Frontal cortex (tissue), 4 donors: ENCODE results near the gene MYT1. TPM values are rescaled to one million over a fixed set of nuclear protein-coding genes. Genes with fewer than 3 reads are reported as not detected.
"Not testable (repeated sequence)": the region's sequence is repeated elsewhere in the genome, so short reads cannot be mapped to it uniquely, and the experiment has no call there.

Experiments
- DNase-seq, 2 donors: peaks; one replicate each; pipeline ENCODE4 v3.0.0; 2012; ENCODE audit warnings: low spot score in 2 of 2
- FAIRE-seq: peaks from 2 replicates; lab custom pipeline; 2012; peaks lifted over from hg19 to GRCh38; lab: Jason Lieb, UNC
- total RNA-seq: library from RNA; depleted of rRNA; stranded (reverse); fragments of >200 nt; gene quantifications from one replicate; pipeline ENCODE4 v1.2.3, GENCODE V29; 2014
- donor health status: control.
- donor health status: control.
- donor health status: control.

Gene MYT1
- total RNA-seq: 6.9 TPM

DNA sequence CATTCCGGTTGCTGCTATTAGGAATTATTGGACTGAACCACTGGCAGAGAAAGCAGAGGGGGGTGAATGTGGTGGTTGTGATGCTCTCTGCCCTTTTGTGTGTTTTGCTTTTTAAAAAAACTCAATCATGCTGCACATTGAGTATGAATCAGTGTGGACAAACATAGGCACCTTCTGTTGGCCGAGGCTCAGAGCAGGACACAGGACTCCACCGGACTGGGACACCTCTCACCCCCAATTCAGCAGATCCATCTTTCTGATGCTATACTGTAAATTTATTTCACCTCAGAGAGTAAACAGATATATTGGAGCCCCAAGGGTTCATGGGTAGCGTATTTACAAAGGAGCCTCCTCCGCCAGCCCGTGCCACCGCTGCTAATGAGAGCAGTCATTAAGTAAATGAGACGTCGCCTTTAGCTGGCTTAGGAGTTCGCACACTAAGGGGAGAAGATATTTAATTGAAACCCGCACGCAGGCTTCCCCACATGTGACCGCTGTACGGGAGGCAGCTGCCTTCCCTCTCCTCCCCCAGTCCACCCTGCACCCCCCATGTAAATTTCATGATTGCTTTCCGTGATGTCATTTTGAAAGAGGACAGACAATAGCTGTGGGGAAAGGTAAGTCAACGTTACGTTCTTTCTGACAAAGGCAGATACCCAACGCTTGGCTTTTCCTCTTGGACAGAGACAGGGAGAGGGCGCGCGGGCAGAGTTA, at the start of gene MYT1:
Gene MYT1 (plus strand): TSS at position 330 of the 714 bp plus-strand sequence. CDS start 34,410 bp downstream, outside the sequence.
- no peak for DNase-seq
- no peak for FAIRE-seq

DNA sequence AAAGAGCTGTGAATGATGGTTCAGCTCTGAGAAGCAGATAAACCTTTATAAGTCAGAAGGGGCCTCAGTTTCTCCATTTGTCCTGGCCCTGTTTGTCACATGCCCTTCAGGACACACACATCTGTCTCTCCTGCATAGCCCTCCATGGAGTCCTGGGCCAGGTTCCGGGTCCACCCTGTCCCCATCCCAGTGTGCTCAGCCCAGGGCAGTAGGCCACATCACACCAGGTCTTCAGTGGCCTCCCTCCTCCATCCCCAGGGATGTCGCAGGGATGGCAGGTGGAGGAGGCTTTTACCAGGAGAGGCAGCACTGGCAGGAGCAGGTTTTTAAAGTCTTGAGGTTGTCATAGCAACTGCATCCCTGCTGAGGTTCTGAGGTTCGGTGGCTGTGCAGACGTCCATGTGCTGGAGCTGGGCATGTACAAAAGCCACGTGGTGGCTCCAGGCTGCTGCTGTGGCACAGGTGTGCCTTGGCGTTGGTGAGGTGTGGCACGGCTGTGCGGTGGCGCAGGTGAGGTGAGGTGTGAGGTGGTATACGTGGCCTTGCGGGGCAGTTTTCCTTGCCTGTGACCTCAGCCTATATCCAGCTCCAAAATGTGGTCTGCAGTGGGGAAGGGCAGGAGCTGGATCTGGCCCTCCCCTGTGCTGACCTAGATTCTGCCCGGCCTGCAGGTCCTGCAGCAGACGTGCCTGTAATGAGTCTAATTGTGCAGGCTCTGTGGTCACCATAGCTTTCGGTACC, 48.9 kb upstream of the MYT1 start:
- DNase-seq (peak in 1 of 2 donors; percentile 19), FAIRE-seq (no peak)

DNA sequence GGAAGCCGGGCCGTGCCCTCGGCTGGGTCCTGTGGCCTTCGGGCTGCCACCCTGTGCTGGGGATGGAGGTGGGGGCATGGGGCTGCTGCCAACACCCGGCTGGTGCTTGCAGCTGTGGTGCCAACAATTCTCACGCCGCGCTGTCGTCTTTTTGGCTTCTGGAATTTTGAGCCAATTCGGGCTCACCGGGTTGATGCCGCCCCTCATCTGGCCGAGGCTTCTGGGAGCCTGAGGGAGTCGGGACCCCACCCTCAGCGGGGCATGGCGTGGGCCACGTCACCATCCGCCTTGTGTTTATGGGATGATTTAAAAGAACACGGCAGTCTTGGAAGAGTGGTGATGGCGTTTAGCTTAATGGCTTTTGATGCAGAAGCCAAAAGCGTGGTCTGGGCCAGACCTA, 48.2 kb upstream of the MYT1 start:
- peak in 1 of 2 donors; percentile 8 for DNase-seq
- no peak for FAIRE-seq

DNA sequence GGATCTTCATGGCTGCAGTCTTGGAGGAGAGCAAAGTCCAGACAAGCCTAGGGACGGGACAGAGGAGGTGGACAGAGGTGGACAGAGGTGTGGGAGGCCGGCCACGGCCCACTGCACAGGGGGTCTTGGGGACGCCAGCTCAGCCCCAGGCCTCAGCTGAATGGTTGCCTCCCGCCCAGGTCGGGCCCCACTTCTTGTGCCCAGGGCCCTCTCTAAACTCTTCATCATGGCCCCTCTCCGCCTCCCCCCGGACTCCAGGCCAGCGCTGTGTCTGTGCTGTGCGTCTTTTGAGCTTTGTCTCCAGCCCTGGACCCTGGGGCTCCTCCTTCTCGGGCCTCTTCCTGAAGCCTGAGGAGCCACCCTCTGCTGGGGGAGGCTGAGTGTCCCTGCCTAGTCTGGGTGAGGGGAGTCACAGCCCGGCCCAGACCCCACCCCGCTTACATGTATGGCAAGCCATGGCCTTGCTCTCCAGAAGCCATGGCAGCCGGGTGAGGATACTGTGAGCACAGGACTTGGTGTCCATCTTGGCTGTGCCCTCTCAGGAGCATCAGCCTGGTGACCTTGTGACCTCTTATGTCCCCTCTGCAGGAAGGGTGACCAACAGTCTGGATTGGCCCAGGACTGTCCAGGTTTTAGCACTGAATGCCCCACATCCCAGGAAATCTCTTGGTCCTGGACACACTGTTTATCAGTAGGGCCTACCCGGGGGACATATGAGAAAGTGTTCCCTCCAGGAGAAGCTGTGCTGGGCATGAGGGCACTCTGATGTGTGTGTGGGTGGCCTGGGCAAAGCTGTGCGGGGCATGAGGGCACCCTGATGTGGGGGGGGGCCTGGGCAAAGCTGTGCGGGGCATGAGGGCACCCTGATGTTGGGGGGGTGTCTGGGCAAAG, 47.5 kb upstream of the MYT1 start:
- FAIRE-seq (no peak), DNase-seq (no peak)

DNA sequence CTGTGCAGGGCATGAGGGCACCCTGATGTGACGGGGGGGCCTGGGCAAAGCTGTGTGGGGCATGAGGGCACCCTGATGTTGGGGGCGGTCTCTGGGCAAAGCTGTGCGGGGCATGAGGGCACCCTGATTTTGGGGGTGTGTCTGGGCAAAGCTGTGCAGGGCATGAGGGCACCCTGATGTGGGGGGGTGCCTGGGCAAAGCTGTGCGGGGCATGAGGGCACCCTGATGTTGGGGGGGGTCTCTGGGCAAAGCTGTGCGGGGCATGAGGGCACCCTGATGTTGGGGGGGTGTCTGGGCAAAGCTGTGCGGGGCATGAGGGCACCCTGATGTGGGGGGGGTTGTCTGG, 46.8 kb upstream of the MYT1 start:
- FAIRE-seq: not testable (repeated sequence)

DNA sequence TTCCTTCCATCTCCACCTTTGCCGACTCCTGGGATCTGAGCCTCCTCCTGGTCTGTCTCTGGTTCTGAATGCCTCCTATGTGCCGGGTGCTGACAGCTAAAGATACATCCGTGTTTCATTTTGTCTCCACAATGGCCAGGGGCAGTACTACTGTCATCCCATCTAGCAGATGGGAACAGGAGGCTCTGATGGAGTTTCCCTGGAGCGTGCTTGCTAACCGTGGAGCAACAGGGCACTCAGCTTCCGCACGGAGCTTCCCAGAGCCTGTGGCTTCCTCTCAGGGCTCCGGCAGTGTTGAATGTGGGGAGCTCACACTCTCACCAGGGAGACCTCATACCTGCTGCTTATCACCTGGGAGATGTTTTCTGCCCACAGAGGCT, 45.0 kb upstream of the MYT1 start:
- DNase-seq (no peak), FAIRE-seq (no peak)

More for the DNA sequence above, 46.8 kb upstream of the MYT1 start:
- not testable (repeated sequence) for DNase-seq

DNA sequence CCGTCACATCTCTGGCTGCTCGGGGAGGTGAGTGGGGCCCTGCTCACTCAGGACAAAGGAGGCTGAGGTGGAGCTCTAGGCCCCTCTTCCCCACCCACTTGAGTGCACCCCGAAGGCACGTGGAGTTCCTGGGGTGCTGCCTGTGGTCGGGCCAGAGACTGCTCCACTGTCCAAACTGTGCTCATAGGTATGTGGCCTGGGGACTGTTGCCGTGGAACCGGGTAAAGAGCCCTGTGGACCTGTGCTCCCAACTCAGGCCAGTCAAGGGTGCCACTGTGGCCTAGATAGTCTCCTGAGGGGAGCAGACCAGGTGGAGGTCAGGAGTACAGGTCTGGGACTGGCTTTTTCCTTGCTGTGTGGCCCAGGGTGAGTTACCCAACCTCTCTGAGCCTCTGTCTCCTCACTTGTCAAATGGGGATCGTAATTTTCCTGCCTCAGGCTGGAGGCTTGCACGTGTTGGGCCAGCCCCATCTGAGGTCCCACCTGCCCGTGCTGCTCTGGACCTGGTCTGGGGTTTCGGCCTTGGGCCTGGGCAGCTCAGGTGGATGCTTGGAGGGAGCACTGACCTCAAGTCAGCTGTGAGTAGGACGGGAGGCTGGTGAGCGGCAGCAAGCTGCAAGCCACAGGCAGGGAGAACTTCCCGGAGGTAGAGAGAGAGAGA, 44.4 kb upstream of the MYT1 start:
- FAIRE-seq: no peak

DNA sequence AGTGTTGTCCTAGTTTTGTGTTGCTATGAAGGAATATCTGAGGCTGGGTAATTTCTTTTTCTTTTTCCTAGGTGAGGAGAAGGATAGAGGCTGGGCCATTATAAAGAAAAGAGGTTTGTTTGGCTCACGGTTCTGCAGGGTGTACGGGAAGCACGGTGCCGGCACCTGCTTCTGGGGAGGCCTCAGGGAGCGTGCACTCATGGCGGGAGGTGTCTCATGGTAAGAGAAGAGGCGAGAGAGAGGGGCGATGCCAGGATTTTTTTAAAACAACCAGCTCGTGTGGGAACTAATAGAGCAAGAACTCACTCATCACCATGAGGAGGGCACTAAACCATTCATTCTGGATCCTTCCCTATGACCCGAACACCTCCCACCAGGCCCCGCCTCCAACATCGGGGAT, 42.7 kb upstream of the MYT1 start:
- DNase-seq (no peak), FAIRE-seq (no peak)

More for the DNA sequence above, 44.4 kb upstream of the MYT1 start:
- no peak for DNase-seq

DNA sequence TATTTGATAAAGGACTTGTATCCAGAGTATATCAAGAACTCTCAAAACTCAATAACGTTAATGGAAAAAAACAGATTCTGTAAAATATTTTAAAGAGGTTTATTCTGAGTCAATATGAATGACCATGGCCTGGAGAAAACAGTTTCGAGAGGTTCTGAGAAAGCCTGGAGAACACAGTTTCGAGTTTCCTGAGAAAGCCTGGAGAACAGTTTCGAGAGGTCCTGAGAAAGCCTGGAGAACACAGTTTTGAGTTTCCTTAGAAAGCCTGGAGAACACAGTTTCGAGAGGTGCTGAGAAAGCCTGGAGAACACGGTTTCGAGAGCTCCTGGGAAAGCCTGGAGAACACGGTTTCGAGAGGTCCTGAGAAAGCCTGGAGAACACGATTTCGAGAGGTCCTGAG, 41.3 kb upstream of the MYT1 start:
- not testable (repeated sequence) for FAIRE-seq, DNase-seq

DNA sequence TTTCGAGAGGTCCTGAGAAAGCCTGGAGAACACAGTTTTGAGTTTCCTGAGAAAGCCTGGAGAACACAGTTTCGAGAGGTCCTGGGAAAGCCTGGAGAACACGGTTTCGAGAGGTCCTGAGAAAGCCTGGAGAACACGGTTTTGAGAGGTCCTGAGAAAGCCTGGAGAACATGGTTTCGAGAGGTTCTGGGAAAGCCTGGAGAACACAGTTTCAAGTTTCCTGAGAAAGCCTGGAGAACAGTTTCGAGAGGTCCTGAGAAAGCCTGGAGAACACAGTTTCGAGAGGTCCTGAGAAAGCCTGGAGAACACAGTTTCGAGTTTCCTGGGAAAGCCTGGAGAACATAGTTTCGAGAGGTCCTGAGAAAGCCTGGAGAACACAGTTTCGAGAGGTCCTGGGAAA, 40.7 kb upstream of the MYT1 start:
- DNase-seq, FAIRE-seq: not testable (repeated sequence)

DNA sequence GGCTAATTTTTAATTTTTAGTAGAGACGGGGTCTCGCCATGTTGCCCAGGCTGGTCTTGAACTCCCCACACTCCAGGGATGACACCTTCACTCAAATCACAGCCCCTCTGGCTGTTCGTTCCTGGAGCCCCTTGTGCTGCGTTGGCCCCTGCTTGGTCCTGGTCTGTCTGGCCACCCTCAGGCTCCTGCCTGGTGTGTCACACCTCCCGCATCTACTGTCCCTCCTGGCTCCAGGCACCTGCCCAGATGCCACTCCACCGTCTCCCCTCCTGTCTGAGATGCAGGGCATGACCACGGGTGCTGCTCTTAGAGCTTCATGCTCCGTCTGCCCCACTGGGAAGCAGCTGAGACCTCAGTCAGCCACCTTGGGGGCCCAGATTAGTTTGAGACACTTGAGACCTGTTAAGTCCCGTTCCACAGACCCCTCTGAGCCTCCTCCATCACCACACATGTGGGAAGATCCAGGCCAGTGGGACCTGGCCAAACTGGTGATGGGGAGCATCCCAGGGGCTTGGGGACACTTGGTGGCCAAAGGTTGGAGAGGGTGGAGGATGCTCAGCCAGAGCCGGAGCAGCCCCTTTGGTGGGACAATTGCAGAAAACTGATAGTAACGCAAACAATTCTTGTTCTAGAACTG, 35.0 kb upstream of the MYT1 start:
- DNase-seq (no peak), FAIRE-seq (no peak)

DNA sequence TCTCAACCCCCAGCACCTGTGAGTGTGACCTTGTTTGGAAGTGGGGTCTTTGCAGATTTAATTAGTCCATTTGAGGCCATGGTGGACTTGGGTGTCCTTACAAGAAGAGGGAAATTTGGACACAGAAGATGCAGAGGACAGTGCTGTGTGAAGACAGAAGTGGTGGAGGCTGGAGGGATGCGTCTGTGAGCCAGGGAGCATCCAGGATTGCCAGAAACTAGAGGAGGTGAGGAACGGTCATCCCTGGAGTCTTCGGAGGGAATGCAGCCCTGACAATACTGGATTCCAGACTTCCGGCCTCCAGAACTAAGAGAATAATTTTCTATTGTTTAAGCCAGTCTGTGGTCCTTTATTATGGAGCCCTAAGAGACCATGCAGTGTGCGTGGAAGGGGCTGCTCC, 34.0 kb upstream of the MYT1 start:
- FAIRE-seq (no peak), DNase-seq (no peak)

DNA sequence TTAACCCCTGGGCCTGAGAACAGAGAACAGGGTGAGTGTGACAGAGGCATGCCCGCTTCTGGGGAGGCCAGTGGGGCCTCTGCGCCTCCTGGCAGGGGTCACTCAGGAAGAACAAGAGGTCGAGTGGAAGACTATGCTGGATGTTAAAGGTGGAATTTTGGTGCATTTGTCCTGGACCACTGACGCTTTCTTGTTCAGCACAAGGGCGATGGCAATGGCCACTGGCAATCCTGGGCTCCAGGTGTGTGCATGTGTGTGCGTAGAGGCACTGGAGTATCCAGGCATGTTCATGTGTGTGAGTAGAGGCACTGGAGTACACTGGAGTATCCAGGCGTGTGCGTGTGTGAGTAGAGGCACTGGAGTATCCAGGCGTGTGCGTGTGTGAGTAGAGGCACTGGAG, 33.4 kb upstream of the MYT1 start:
- no peak for DNase-seq
- no peak for FAIRE-seq

DNA sequence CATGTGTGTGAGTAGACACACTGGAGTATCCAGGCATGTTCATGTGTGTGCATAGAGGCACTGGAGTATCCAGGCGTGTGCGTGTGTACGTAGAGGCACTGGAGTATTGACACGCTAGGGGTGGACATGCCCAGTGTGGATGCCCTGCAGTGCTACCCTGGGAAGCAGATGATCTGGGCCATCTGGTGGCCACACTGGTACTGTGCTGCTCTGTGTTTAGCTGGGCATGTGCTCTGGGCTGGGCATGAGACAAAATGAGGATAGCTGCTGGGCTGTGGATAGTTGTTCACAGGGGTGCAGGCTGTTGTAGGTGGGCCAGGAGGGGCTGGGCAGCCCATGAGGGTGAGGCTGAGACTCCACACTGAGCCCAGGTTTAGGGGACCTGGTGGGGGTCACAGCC, 32.8 kb upstream of the MYT1 start:
- FAIRE-seq: no peak

DNA sequence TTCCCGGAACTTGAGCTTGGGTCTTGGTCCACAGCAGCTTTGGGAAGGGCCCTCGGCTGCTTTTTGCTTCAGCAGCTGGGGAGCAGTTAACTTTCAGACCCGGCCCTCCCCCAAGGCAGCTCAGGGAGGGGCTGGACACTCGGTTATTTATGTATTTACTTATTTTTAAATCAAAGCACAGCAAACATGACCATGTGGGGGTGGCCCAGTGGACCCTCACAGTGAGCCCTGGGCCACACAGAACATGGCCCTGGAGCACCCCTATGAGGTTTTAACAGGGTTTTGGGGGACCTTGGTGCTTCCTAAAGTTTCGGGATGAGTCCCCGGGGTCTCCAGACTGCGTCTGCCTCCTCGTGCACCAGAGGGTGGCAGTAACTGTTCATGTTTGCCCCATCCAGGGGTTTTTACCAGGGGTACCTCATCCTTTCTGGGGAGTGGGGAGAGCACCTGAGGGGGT, 30.3 kb upstream of the MYT1 start:
- no peak for FAIRE-seq

More for the DNA sequence above, 32.8 kb upstream of the MYT1 start:
- DNase-seq: no peak

DNA sequence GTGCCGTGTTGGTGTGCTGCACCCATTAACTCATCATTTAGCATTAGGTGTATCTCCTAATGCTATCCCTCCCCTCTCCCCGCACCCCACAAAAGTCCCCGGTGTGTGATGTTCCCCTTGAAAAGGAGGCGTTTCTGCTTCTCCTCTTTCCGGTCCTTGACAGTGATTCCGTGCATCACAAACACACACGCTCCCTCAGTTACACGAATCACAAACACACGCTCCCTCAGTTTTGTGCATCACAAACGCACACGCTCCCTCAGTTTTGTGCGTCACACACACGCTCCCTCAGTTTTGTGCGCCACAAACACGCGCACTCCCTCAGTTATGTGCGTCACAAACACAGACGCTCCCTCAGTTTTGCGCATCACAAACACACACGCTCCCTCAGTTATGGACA, 29.5 kb upstream of the MYT1 start:
- DNase-seq, FAIRE-seq: not testable (repeated sequence)

More for the DNA sequence above, 30.3 kb upstream of the MYT1 start:
- no peak for DNase-seq

DNA sequence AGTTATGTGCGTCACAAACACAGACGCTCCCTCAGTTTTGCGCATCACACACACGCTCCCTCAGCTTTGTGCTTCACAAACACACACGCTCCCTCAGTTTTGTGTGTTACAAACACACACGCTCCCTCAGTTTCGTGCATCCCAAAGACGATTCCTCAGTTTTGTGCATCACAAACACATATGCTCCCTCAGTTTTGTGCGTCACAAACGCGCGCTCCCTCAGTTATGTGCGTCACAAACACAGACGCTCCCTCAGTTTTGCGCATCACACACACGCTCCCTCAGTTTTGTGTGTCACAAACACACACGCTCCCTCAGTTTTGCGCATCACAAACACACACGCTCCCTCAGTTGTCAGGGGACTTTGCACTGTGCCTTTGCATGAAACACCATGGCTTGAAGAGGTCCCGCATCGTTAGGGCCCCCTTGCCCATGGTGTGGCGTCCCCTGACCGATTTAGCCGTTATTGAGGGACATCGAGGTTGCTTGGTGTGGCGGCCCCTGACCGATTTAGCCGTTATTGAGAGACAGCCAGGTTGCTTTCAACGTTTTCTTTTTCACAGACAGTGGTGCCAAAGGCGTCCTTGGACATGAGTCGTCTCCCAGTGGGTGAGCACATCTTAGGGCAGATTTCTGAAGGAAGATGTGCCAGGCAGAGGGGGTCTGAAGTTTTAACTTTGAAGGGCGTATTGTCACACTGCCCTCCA, 28.1 kb upstream of the MYT1 start:
- no peak for DNase-seq
- no peak for FAIRE-seq

DNA sequence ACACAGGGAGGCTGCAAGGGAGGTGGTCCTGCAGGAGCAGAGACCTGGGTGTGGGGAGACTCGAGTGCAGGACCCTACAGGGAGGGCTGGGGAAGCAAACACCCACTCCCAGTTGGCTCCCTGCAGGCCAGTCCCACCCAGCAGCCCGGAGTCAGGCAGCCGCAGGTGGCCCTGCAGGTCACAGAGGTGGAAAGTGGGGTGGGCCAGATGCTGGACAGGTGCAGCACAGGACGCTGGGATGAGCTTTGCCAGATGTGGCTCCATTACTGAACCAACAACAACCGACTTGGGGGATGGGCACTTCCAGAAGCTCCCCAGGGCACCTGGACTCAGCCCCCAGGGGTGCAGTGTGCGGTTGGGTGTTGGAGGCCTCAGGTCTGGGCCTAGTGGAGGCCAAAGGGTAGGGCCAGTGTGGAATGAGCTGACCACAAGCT, 26.6 kb upstream of the MYT1 start:
- FAIRE-seq: no peak
- DNase-seq: no peak
